Upper lobe of left lung (tissue), 4 donors: ENCODE measurements around the gene SULT6B1.

ENCODE experiments used
- POLR2A ChIP-seq, 4 donors: fragments of 450-650 bp; IDR thresholded peaks; one replicate each; pipeline ENCODE4 v1.5.1; 2016 to 2017; ENCODE audit warnings: antibody characterized with exemption in 4 of 4, mild to moderate bottlenecking in 2 of 4
- POLR2AphosphoS5 ChIP-seq, 2 donors: sonication (generic); formaldehyde crosslinking; IDR thresholded peaks; one replicate each; pipeline ENCODE4 v1.5.1; 2017; ENCODE audit warnings: antibody characterized with exemption in 2 of 2
- TF ChIP-seq, protein P1 (sequence below), 6 experiments: fragments of 450-650 bp in 4 of 6; fragments of 200-600 bp in 2 of 6; sonication (generic) in 2 of 6; IDR thresholded peaks; one replicate each; pipeline ENCODE4 v1.5.1; 2016 to 2019; ENCODE audit warnings: antibody characterized with exemption in 6 of 6

- no peak for TF ChIP-seq POLR2A (IDR thresholded peaks at IDR 0.05)
- TF ChIP-seq, protein P1, sequence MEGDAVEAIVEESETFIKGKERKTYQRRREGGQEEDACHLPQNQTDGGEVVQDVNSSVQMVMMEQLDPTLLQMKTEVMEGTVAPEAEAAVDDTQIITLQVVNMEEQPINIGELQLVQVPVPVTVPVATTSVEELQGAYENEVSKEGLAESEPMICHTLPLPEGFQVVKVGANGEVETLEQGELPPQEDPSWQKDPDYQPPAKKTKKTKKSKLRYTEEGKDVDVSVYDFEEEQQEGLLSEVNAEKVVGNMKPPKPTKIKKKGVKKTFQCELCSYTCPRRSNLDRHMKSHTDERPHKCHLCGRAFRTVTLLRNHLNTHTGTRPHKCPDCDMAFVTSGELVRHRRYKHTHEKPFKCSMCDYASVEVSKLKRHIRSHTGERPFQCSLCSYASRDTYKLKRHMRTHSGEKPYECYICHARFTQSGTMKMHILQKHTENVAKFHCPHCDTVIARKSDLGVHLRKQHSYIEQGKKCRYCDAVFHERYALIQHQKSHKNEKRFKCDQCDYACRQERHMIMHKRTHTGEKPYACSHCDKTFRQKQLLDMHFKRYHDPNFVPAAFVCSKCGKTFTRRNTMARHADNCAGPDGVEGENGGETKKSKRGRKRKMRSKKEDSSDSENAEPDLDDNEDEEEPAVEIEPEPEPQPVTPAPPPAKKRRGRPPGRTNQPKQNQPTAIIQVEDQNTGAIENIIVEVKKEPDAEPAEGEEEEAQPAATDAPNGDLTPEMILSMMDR (IDR thresholded peaks at IDR 0.05) = no peak
- TF ChIP-seq POLR2AphosphoS5 (IDR thresholded peaks at IDR 0.05) = no peak
Observed at GRCh38 chr2:37201766-37202165, 13.3 kb upstream of the SULT6B1 start.
